GM21381 (cell line): Measurements from ENCODE around the gene ZNF808.
"Not testable (repeated sequence)": the region's sequence is repeated elsewhere in the genome, so short reads cannot be mapped to it uniquely, and the experiment has no call there.

Experiments
- ATAC-seq: cut with Tn5 transposase; IDR thresholded peaks from one replicate; pipeline ENCODE4 v1.9.1; 2021; ENCODE audit warnings: mild to moderate bottlenecking, moderate library complexity; ENCODE audit not compliant: unreplicated experiment

The ZNF808 gene

GRCh38 chr19:52527134-52527955, at the start of gene ZNF808:
ZNF808 (plus strand) TSS chr19:52527668; CDS start chr19:52543285, 15,617 bp downstream.
- peak; percentile 82 for ATAC-seq

- ATAC-seq, result not testable (repeated sequence)
Observed at GRCh38 chr19:52484111-52484743, 43.2 kb upstream of the ZNF808 start.

GRCh38 chr19:52485064-52485463, 42.4 kb upstream of the ZNF808 start:
- ATAC-seq, result not testable (repeated sequence)

GRCh38 chr19:52485561-52486240, 41.8 kb upstream of the ZNF808 start:
- ATAC-seq, result not testable (repeated sequence)

DNA sequence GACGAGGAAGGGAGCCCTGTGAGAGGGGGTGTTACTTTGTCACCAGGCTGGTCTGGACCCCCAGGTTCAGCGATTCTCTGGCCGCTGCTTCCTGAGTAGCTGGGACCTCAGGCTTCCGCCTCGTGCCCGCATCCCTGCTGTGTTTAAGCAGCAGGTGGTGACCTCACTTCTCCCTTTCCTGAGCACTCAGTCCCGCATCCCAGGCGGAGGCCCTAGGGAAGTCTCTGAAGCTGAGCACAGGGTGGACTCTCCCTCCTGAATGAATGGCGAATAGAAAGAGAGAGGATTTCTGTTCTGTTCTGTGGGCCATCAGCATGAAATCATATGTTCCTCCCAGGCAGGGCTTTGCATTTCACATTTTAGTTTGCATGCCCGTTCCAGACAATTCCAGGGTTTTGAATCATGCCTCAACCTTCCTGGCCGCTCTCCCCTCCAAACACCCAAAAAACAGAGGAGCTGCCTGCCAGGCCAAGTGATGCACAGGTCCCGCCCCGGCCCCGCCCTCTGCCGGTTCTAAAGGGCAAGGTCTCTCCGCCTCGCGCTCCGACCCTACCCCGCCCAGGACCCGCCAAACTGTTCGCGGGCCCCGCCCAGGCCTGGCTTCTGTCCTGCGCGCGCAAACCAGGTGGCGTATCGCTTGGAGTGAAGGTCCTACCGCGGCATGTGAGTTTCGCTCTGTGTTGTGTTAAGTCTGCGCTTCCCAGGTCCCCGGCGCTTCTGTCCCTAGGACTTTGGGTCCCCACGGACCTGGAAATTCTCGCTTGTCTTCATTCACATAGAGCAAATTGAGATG, 35.1 kb upstream of the ZNF808 start:
- no peak for ATAC-seq

GRCh38 chr19:52492994-52493470, 34.4 kb upstream of the ZNF808 start:
- ATAC-seq, result no peak

DNA sequence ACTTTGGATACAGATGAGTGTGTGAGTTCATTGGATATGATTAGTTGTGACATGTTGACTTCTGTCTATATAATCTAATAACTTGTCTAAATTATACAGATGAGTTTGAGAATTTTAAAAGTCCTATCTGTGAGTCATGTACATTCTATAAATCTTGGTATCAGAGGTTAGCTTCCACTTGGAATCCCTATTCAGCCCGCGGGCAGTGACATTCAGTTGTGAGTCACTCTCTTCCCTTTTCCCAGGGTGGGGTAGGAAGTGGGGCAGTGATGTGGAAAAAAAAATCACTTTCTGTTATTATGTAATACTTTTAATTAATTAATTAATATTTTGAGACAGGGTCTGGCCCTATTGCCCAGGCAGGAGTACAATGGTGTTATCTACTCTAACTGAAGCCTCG, 33.0 kb upstream of the ZNF808 start:
- ATAC-seq, result no peak

DNA sequence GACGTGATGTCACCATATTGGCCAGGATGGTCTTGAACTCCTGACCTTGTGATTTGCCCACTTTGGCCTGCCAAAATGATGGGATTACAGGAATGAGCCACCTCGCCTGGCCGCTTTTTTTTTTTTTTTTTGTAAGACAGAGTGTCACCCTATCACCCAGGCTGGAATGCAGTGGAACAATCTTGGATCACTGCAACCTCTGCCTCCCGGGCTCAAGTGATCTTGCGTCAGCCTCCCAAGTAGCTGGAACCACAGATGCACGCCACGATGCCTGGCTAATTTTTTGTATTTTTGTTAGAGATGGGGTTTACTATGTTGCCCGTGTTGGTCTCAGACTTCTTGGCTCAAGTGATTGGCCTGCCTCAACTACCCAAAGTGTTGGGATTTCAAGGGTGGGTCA, 28.9 kb upstream of the ZNF808 start:
- no peak for ATAC-seq

DNA sequence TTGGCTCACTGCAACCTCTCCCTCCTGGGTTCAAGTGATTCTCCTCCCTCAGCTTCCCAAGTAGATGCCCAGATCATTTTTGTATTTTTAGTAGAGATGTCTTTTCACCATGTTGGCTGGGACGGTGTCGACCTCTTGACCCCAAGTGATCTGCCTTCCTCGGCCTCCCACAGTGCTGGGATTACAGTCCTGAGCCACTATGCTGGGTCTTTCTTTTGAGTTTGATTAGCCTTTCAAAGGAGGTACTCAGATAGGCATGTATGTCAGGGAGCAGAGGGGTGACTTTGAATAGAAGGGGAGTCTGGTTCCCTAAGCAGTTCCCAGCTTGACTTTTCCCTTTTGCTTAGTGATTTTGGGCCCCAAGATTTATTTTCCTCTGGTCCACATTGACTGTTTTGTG, 27.0 kb upstream of the ZNF808 start:
- ATAC-seq, result not testable (repeated sequence)

- ATAC-seq, result not testable (repeated sequence)
Observed at GRCh38 chr19:52500991-52501390, 26.5 kb upstream of the ZNF808 start.

DNA sequence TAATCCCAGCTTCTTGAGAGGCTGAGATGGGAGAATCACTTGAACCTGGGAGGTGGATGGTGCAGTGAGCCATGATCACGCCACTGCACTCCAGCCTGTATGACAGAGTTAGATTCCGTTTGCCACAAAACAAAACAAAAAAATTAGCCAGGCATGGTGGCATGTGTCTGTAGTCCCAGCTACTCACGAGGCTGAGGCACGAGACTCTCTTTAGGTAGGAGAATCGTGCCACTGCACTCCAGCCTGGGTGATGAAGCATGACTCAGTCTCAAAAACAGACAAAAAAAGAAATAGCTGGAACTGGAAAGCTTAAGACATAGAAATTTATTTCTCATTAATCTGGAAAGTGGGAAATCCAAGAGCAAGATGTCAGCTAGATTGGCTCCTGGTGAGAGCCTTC, 20.2 kb upstream of the ZNF808 start:
- ATAC-seq, result no peak

DNA sequence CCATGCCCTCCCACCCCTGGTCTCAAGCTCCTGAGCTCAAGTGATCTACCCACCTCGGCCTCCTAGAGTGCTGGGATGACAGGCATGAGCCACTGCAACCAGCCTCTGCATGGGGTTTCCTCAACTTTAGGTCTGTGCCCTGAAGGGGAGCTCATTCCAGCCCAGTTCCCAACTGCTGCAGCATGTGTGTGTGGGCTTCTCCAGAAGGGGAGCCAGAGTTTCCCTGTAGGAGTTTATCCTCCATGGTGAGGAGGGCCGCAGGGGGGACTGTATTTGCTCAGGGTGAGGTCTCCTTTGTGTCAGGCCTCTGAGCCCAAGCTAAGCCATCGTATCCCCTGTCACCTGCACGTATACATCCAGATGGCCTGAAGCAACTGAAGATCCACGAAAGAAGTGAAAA, 11.3 kb upstream of the ZNF808 start:
- ATAC-seq, result no peak

GRCh38 chr19:52518646-52519045, 8.8 kb upstream of the ZNF808 start:
- ATAC-seq, result no peak

DNA sequence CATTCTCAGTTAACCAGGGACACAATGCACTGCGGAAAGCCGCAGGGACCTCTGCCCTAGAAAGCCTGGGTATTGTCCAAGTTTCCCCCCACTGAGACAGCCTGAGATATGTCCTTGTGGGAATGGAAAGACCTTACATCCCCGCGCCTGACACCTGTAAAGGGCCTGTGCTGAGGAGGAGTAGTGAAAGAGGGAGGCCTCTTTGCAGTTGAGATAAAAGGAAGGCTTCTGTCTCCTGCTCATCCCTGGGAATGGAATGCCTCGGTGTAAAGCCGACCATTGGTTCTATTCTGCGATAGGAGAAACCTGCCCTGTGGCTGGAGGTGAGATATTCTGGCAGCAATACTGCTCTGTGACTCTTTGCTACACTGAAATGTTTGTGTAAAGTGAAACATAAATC, 8.3 kb upstream of the ZNF808 start:
- ATAC-seq, result not testable (repeated sequence)

- no peak for ATAC-seq
Observed at GRCh38 chr19:52520013-52520412, 7.5 kb upstream of the ZNF808 start.

DNA sequence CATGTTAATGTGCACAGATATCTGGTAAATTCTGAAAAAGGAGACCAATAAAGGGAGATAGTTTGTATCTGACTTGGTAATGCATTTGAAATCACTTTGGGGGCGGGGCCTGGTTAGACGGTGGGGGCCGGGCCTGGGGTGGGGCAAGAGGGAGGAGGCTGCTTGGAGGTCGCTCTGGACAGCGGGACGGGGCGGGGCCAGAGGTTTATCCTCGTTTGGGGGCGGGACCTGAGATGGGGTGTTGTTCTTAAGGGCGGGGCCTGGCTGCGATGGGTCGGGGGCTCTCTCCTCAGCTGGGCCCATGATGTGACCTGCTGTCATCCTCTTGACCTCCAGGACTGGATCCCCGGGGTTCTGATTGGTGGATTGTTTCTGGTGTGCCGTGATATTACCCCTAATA, 4.9 kb upstream of the ZNF808 start:
- no peak for ATAC-seq

- no peak for ATAC-seq
Observed at GRCh38 chr19:52524086-52524485, 3.4 kb upstream of the ZNF808 start.

GRCh38 chr19:52527956-52528351, 486 bp downstream of the ZNF808 start:
- no peak for ATAC-seq

DNA sequence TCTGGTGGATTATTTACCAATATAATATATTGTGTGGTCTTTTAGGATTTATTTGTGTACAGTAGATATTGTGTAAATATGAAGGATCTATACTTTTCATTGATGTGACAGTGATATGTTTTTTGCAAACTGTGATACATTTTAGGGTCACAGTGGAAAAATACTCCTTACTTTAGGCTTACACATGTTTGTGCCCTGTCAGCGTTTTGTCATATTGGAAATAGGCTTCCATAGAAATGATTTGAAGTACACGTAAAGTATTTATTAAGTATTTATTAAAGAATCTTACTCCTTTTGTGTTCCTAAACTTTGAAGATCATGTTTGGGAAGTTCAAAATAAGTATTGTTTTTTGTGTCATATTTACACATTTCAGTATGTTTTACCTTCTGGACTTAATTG, 5.0 kb downstream of the ZNF808 start:
- ATAC-seq, result no peak

GRCh38 chr19:52533901-52534300, 6.4 kb downstream of the ZNF808 start:
- no peak for ATAC-seq

- ATAC-seq, result not testable (repeated sequence)
Observed at GRCh38 chr19:52535385-52535770, 7.9 kb downstream of the ZNF808 start.
